RWPE2 (cell line): ENCODE results near the gene LCE3D.
"Not testable (repeated sequence)": the region's sequence is repeated elsewhere in the genome, so short reads cannot be mapped to it uniquely, and the experiment has no call there.

Experiments
- ATAC-seq: fragments of 200-7000 bp; cut with Tn5 transposase; 3 replicates; pipeline ENCODE4 v1.9.1; 2021; ENCODE audit warnings: low read depth
- DNase-seq: peaks from one replicate; pipeline ENCODE4 v3.0.0-alpha.2; 2020; ENCODE audit warnings: low spot score
- H3K27ac ChIP-seq: fragments of 450-650 bp; 2 replicates; pipeline ENCODE4 v1.5.1; 2017; ENCODE audit warnings: mild to moderate bottlenecking; ENCODE audit not compliant: poor library complexity, severe bottlenecking
- H3K27me3 ChIP-seq: fragments of 250-450 bp; sonication (Bioruptor Pico); 2 replicates; pipeline ENCODE4 v1.5.1; 2021; ENCODE audit warnings: mild to moderate bottlenecking, moderate library complexity; ENCODE audit not compliant: insufficient read depth, poor library complexity, severe bottlenecking
- H3K36me3 ChIP-seq: fragments of 250-450 bp; sonication (Bioruptor Pico); 2 replicates; pipeline ENCODE4 v1.5.1; 2020; ENCODE audit warnings: low read depth, mild to moderate bottlenecking, moderate library complexity
- H3K4me1 ChIP-seq: fragments of 250-450 bp; sonication (Bioruptor Pico); 2 replicates; pipeline ENCODE4 v1.5.1; 2021; ENCODE audit warnings: mild to moderate bottlenecking, moderate library complexity; ENCODE audit not compliant: insufficient read depth, poor library complexity, severe bottlenecking
- H3K4me3 ChIP-seq: fragments of 250-450 bp; sonication (Bioruptor Pico); 2 replicates; pipeline ENCODE4 v1.5.1; 2021; ENCODE audit warnings: mild to moderate bottlenecking, moderate library complexity; ENCODE audit not compliant: severe bottlenecking
- H3K9me3 ChIP-seq: fragments of 250-450 bp; sonication (Bioruptor Pico); 2 replicates; pipeline ENCODE4 v1.5.1; 2021; ENCODE audit warnings: mild to moderate bottlenecking, moderate library complexity; ENCODE audit not compliant: severe bottlenecking
- CTCF ChIP-seq: fragments of 450-650 bp; IDR thresholded peaks from one replicate; pipeline ENCODE4 v1.5.1; 2017; ENCODE audit warnings: mild to moderate bottlenecking, moderate library complexity; ENCODE audit not compliant: poor library complexity, severe bottlenecking

Gene LCE3D

GRCh38 chr1:152613511-152613910 is 33.2 kb upstream of the LCE3D start, which contains the start of gene LCE3B:
LCE3B (plus strand) TSS chr1:152613811; CDS start chr1:152613811, 0 bp downstream.
- no peak for DNase-seq

GRCh38 chr1:152599934-152600333 is 19.6 kb upstream of the LCE3D start, which contains the start of gene LCE3C:
LCE3C (plus strand) TSS chr1:152600234; CDS start chr1:152600732, 498 bp downstream.
- H3K4me1 ChIP-seq = no peaks in the 10 kb centered on the region
- no peaks in the 10 kb centered on the region for H3K27me3 ChIP-seq
- H3K27ac ChIP-seq = no peak within 1 kb of the TSS
- H3K9me3 ChIP-seq = no peaks in the 10 kb centered on the region
- TF ChIP-seq CTCF = no peak
- ATAC-seq (no peak), DNase-seq (no peak)
- H3K4me3 ChIP-seq = no peak within 1 kb of the TSS
- no peaks in the 10 kb centered on the region for H3K36me3 ChIP-seq

More at GRCh38 chr1:152613511-152613910, 33.2 kb upstream of the LCE3D start, which contains the start of gene LCE3B:
- H3K36me3 ChIP-seq = no peaks in the 10 kb centered on the region
- no peak for TF ChIP-seq CTCF
- no peaks in the 10 kb centered on the region for H3K4me1 ChIP-seq
- no peaks in the 10 kb centered on the region for H3K27me3 ChIP-seq
- no peaks in the 10 kb centered on the region for H3K9me3 ChIP-seq
- no peak for ATAC-seq
- H3K4me3 ChIP-seq = no peak within 1 kb of the TSS
- H3K27ac ChIP-seq = no peak within 1 kb of the TSS

- no peak for ATAC-seq
- DNase-seq = no peak
Measured at GRCh38 chr1:152596986-152597385, 16.7 kb upstream of the LCE3D start.

GRCh38 chr1:152585586-152585985 is 5.3 kb upstream of the LCE3D start:
- Histone ChIP-seq H3K36me3 (no peaks in the 10 kb centered on the region), H3K4me1 (peaks cover 4% of the 10 kb centered on the region), H3K4me3 (no peak overlapping the region), H3K27me3 (no peaks in the 10 kb centered on the region), H3K27ac (no peak overlapping the region), H3K9me3 (no peaks in the 10 kb centered on the region)
- DNase-seq (no peak), ATAC-seq (no peak)
- no peak for TF ChIP-seq CTCF

More at GRCh38 chr1:152596986-152597385, 16.7 kb upstream of the LCE3D start:
- Histone ChIP-seq H3K4me3 (no peak overlapping the region), H3K27me3 (no peaks in the 10 kb centered on the region), H3K27ac (no peak overlapping the region), H3K9me3 (no peaks in the 10 kb centered on the region), H3K36me3 (no peaks in the 10 kb centered on the region), H3K4me1 (no peaks in the 10 kb centered on the region)
- TF ChIP-seq CTCF = no peak

GRCh38 chr1:152582647-152583046 is 2.3 kb upstream of the LCE3D start:
- H3K4me1 ChIP-seq = peaks cover 9% of the 10 kb centered on the region
- DNase-seq (no peak), ATAC-seq (peak; percentile 65)
- H3K9me3 ChIP-seq = no peaks in the 10 kb centered on the region
- H3K4me3 ChIP-seq = no peak overlapping the region
- no peak for TF ChIP-seq CTCF
- no peaks in the 10 kb centered on the region for H3K36me3 ChIP-seq
- no peak overlapping the region for H3K27ac ChIP-seq
- no peaks in the 10 kb centered on the region for H3K27me3 ChIP-seq

GRCh38 chr1:152579526-152579925 is 790 bp downstream of the LCE3D start:
- H3K4me3 ChIP-seq, H3K9me3 ChIP-seq, H3K27me3 ChIP-seq, H3K36me3 ChIP-seq, DNase-seq, H3K4me1 ChIP-seq, H3K27ac ChIP-seq, ATAC-seq: not testable (repeated sequence)
